Endothelial cell of umbilical vein (primary cell): ENCODE data around the gene CACNA1C. TPM values are rescaled to one million over a fixed set of nuclear protein-coding genes. Genes with fewer than 3 reads are reported as not detected.

Experiments
- BruUV-seq: library from RNA; stranded (reverse); fragments of 400-500 nt; replicated peaks from 2 replicates; lab custom pipeline; 2021; lab: Mats Ljungman, UMichigan
- CTCF ChIA-PET: fragments of 300-600, 350-600 bp; sonication (Branson Sonifier 250); formaldehyde crosslinking; loops from one replicate; lab custom pipeline; 2021; ENCODE audit warnings: antibody characterized with exemption, inconsistent platforms; lab: Charles Lee
- POLR2A ChIA-PET: fragments of 300-600, 350-600 bp; sonication (Branson Sonifier 250); formaldehyde crosslinking; loops from one replicate; lab custom pipeline; 2021; ENCODE audit warnings: antibody characterized with exemption, inconsistent platforms; lab: Charles Lee
- DNase-seq: peaks from one replicate; pipeline ENCODE4 v3.0.0-alpha.2; 2011; ENCODE audit warnings: low read depth, low spot score
- FAIRE-seq: peaks from 2 replicates; lab custom pipeline; 2011; peaks lifted over from hg19 to GRCh38; lab: Jason Lieb, UNC
- H2AFZ ChIP-seq: 2 replicates; pipeline ENCODE4 v1.6.0; 2012; ENCODE audit warnings: low read depth, low read length, control low read depth, inconsistent platforms
- H3K27ac ChIP-seq: 2 replicates; pipeline ENCODE4 v1.5.1; 2011; ENCODE audit warnings: low read depth, mild to moderate bottlenecking, control low read depth, low read length, moderate library complexity; ENCODE audit not compliant: insufficient read depth
- H3K27me3 ChIP-seq, 2 experiments: 2 replicates each; pipeline versions ENCODE4 v1.6.0 to v1.6.1; 2011; ENCODE audit warnings: low read length in 2 of 2, mixed read lengths in 1 of 2; ENCODE audit not compliant: control insufficient read depth in 2 of 2, insufficient read depth in 2 of 2
- H3K36me3 ChIP-seq, 2 experiments: 2 replicates in 1 of 2; 3 replicates in 1 of 2; pipeline ENCODE4 v1.5.1; 2011; ENCODE audit warnings: low read length in 2 of 2, mild to moderate bottlenecking in 1 of 2, moderate library complexity in 1 of 2; ENCODE audit not compliant: control insufficient read depth in 2 of 2, insufficient read depth in 2 of 2; ENCODE audit errors: extremely low read depth in 1 of 2
- H3K4me1 ChIP-seq: 3 replicates; pipeline ENCODE4 v1.5.1; 2011; ENCODE audit warnings: mild to moderate bottlenecking, low read length; ENCODE audit not compliant: control insufficient read depth, insufficient read depth; ENCODE audit errors: extremely low read depth
- H3K4me2 ChIP-seq: 2 replicates; pipeline ENCODE4 v1.6.1; 2011; ENCODE audit warnings: low read length, control low read depth, mixed read lengths; ENCODE audit not compliant: insufficient read depth
- H3K4me3 ChIP-seq, 3 experiments: fragments of 200-600 bp in 1 of 3; sonication (generic), shearing (Covaris generic) in 1 of 3; replicated peaks in 1 of 3; 2 replicates each; pipeline ENCODE4 v1.5.1; 2011 to 2016; ENCODE audit warnings: control low read depth in 3 of 3, low read length in 3 of 3, mild to moderate bottlenecking in 2 of 3, inconsistent platforms in 1 of 3, low read depth in 1 of 3, moderate library complexity in 1 of 3; ENCODE audit not compliant: insufficient read depth in 1 of 3
- H3K79me2 ChIP-seq: 2 replicates; pipeline ENCODE4 v1.6.0; 2012; ENCODE audit warnings: low read length, inconsistent platforms; ENCODE audit not compliant: control insufficient read depth, insufficient read depth
- H3K9ac ChIP-seq: replicated peaks from 2 replicates; pipeline ENCODE3; 2011; ENCODE audit warnings: low read length, control low read depth; ENCODE audit not compliant: insufficient read depth; ENCODE audit errors: extremely low read depth
- H3K9me1 ChIP-seq: replicated peaks from 3 replicates; pipeline ENCODE4 v1.6.0; 2011; ENCODE audit warnings: mild to moderate bottlenecking, low read length; ENCODE audit not compliant: control insufficient read depth, insufficient read depth; ENCODE audit errors: extremely low read depth
- H3K9me3 ChIP-seq: replicated peaks from 2 replicates; pipeline ENCODE4 v1.5.1; 2012; ENCODE audit warnings: low read length, inconsistent platforms; ENCODE audit not compliant: control insufficient read depth, insufficient read depth
- H4K20me1 ChIP-seq: replicated peaks from 2 replicates; pipeline ENCODE3; 2011; ENCODE audit warnings: mild to moderate bottlenecking, low read length; ENCODE audit not compliant: control insufficient read depth, insufficient read depth; ENCODE audit errors: extremely low read depth
- GATA2 ChIP-seq: IDR thresholded peaks from 2 replicates; pipeline ENCODE4 v1.7.0; 2011; ENCODE audit warnings: low read depth, mild to moderate bottlenecking, moderate library complexity, mixed read lengths, low read length; ENCODE audit not compliant: insufficient read length, insufficient read depth
- MYC ChIP-seq: IDR thresholded peaks from one replicate; pipeline ENCODE4 v1.6.1; 2011; ENCODE audit warnings: mild to moderate bottlenecking, low read depth, low read length
- POLR2A ChIP-seq: IDR thresholded peaks from 2 replicates; pipeline ENCODE4 v1.6.1; 2012; ENCODE audit warnings: low read depth, mild to moderate bottlenecking, control low read depth, low read length
- dilution Hi-C: fragments of 300-500 bp; cut with MboI; formaldehyde crosslinking; loops from one replicate; pipeline ENCODE4 v1.15.0; 2019; ENCODE audit warnings: low sequenced_read_pairs; ENCODE audit not compliant: extremely low pct_ligation_motif_present
- intact Hi-C: fragments of 100-400 bp; cut with micrococcal nuclease; formaldehyde crosslinking; loops from one replicate; pipeline ENCODE4 v1.10.0; 2022
- polyA plus RNA-seq, 4 experiments: library from polyadenylated mRNA; depleted of rRNA in 3 of 4; stranded (reverse) in 3 of 4; unstranded in 1 of 4; fragments of >200 nt; gene quantifications; 2 replicates each; pipeline versions ENCODE4 v1.2.1 to v1.2.3, GENCODE V29; 2011 to 2012; ENCODE audit warnings: missing spikeins in 1 of 4
- total RNA-seq: library from RNA; stranded (reverse); gene quantifications from 2 replicates; pipeline ENCODE4 v1.2.3, GENCODE V29; 2021
- TF ChIP-seq, protein P1 (sequence below), 2 donors: IDR thresholded peaks; 1 replicate in 1 of 2; 2 replicates in 1 of 2; pipeline ENCODE4 v1.5.1; 2011; ENCODE audit warnings: low read length in 2 of 2, mild to moderate bottlenecking in 2 of 2, moderate library complexity in 2 of 2, control low read depth in 1 of 2, inconsistent platforms in 1 of 2, low read depth in 1 of 2; ENCODE audit not compliant: insufficient read depth in 1 of 2; ENCODE audit errors: extremely low read depth in 1 of 2

Gene CACNA1C
- total and polyA plus RNA-seq, 2 donors (not counting 3 experiments of a cell fraction or from before 2014, with no cell fraction given) = not detected

DNA sequence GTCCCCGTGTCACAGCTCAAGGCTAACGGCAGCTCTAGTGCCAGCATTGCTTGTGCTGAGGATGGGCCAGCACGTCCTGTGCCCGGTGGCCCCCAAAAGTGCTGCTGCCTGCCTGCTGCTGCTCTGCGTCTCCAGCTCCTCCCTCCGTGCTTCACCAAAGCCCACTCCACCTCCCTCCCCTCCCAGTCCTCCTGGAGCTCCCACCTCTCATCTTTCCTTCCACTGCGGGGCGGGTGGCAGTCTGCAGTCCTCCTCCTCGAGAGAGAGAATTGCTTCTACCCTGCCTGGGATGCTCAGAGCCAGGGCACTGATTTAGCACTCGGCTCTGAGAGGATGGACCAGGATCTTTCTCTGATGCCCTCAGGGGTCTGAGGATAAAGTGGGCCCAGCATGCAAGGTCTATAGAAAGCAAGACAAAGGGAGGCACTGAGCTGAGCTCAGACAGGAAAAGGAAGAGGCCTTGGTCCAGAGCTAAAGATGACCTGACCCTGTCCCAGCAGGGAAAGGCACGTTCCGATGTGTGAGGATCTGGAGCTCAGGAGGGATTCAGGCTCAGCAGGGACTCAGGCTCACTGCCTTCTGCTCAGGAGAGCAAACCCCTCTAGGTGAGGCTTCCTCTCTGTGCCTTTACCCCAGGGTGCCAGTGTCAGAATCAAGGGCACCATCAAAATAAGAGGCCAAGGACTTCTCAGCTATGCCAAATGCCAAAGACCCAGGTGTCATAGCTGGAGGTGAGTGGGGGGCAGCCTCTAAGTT, 628.8 kb downstream of the CACNA1C start:
- no peaks in the 10 kb centered on the region for H3K27me3 ChIP-seq
- dilution Hi-C loops (no loop called here), intact Hi-C loops (loop anchor here (1.0 to 2.0 kb wide), 2 partner anchors 41 to 103 kb away; no protein-coding TSS in a partner anchor)
- TF ChIP-seq GATA2 (no peak), MYC (no peak), POLR2A (no peak)
- TF ChIP-seq, protein P1, sequence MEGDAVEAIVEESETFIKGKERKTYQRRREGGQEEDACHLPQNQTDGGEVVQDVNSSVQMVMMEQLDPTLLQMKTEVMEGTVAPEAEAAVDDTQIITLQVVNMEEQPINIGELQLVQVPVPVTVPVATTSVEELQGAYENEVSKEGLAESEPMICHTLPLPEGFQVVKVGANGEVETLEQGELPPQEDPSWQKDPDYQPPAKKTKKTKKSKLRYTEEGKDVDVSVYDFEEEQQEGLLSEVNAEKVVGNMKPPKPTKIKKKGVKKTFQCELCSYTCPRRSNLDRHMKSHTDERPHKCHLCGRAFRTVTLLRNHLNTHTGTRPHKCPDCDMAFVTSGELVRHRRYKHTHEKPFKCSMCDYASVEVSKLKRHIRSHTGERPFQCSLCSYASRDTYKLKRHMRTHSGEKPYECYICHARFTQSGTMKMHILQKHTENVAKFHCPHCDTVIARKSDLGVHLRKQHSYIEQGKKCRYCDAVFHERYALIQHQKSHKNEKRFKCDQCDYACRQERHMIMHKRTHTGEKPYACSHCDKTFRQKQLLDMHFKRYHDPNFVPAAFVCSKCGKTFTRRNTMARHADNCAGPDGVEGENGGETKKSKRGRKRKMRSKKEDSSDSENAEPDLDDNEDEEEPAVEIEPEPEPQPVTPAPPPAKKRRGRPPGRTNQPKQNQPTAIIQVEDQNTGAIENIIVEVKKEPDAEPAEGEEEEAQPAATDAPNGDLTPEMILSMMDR (IDR thresholded peaks at IDR 0.05; ENCODE audit: extremely low read depth in 1 of 2, insufficient read depth in 1 of 2, low read depth in 1 of 2, low read length in 2 of 2) = no peak
- no peak overlapping the region for H3K9ac ChIP-seq
- H4K20me1 ChIP-seq = no peaks in the 10 kb centered on the region
- H3K9me1 ChIP-seq = no peaks in the 10 kb centered on the region
- H3K36me3 ChIP-seq = no peaks in the 10 kb centered on the region
- BruUV-seq = no TSS peak
- H3K27ac ChIP-seq = no peak overlapping the region
- H3K4me1 ChIP-seq = no peaks in the 10 kb centered on the region
- POLR2A ChIA-PET = interaction anchor here (0.6 kb wide), 1 partner anchor 33 kb away, joined by 3 read pairs; no protein-coding TSS in a partner anchor
- H3K79me2 ChIP-seq = no peaks in the 10 kb centered on the region
- H3K9me3 ChIP-seq = no peaks in the 10 kb centered on the region
- no peak overlapping the region for H3K4me3 ChIP-seq
- CTCF ChIA-PET = interaction anchor here (1.3 to 2.6 kb wide), 9 partner anchors 10 to 287 kb away, joined by 3 to 36 read pairs (median 4); no protein-coding TSS in a partner anchor
- DNase-seq = no peak
- no peak for FAIRE-seq
- H3K4me2 ChIP-seq = no peak overlapping the region
- H2AFZ ChIP-seq = no peak overlapping the region
